NT2/D1 (cell line): Measurements from ENCODE around the gene PCDHA1.
"Not testable (repeated sequence)": the region's sequence is repeated elsewhere in the genome, so short reads cannot be mapped to it uniquely, and the experiment has no call there.

ENCODE experiments used
- DNase-seq: peaks from one replicate; pipeline ENCODE4 v3.0.0-alpha.2; 2011; ENCODE audit warnings: low read depth, low spot score
- H3K27me3 ChIP-seq: 2 replicates; pipeline ENCODE4 v1.6.0; 2011; ENCODE audit warnings: mild to moderate bottlenecking; ENCODE audit not compliant: insufficient read length, insufficient read depth
- H3K36me3 ChIP-seq: 2 replicates; pipeline ENCODE4 v1.6.1; 2011; ENCODE audit warnings: mild to moderate bottlenecking, low read length, mixed read lengths; ENCODE audit not compliant: insufficient read depth, insufficient read length
- H3K4me1 ChIP-seq: 2 replicates; pipeline ENCODE4 v1.5.1; 2011; ENCODE audit not compliant: insufficient read depth, insufficient read length
- H3K4me3 ChIP-seq: 2 replicates; pipeline ENCODE4 v1.5.1; 2011; ENCODE audit warnings: low read depth; ENCODE audit not compliant: insufficient read length
- H3K9ac ChIP-seq: 2 replicates; pipeline ENCODE4 v1.6.0; 2011; ENCODE audit warnings: low read depth; ENCODE audit not compliant: insufficient read length
- H3K9me3 ChIP-seq: 2 replicates; pipeline ENCODE4 v1.5.1; 2011; ENCODE audit warnings: mild to moderate bottlenecking, low read length; ENCODE audit not compliant: insufficient read depth
- SUZ12 ChIP-seq: IDR thresholded peaks from 2 replicates; pipeline ENCODE4 v1.6.1; 2011; ENCODE audit not compliant: insufficient read length, insufficient read depth; ENCODE audit errors: extremely low read depth
- YY1 ChIP-seq: IDR thresholded peaks from 2 replicates; pipeline ENCODE4 v1.6.1; 2011; ENCODE audit not compliant: insufficient read length, insufficient read depth
- ZNF274 ChIP-seq: IDR thresholded peaks from 2 replicates; pipeline ENCODE4 v1.6.1; 2011; ENCODE audit warnings: mild to moderate bottlenecking, low read depth, low read length

PCDHA1 gene

GRCh38 chr5:140840978-140841962 is 55.3 kb downstream of the PCDHA1 start, which contains the start of gene PCDHA8:
Gene PCDHA8 (plus strand): TSS chr5:140841187. CDS start chr5:140841322, 135 bp downstream.
- Histone ChIP-seq H3K9me3 (no peaks in the 10 kb centered on the region), H3K4me1 (no peaks in the 10 kb centered on the region), H3K9ac (no peak within 1 kb of the TSS), H3K27me3 (no peaks in the 10 kb centered on the region), H3K36me3 (no peaks in the 10 kb centered on the region), H3K4me3 (peak within 1 kb of the TSS; percentile 29)
- DNase-seq, result no peak
- TF ChIP-seq YY1 (no peak), ZNF274 (no peak), SUZ12 (no peak)

- no peak overlapping the region for H3K4me3 ChIP-seq
- no peak overlapping the region for H3K9ac ChIP-seq
Measured at GRCh38 chr5:140842798-140843733, 57.1 kb downstream of the PCDHA1 start.

GRCh38 chr5:140848139-140849102 is 62.5 kb downstream of the PCDHA1 start, which contains the start of gene PCDHA9:
Gene PCDHA9 (plus strand): TSS chr5:140848382. CDS start chr5:140848496, 114 bp downstream.
- not testable (repeated sequence) for H3K27me3 ChIP-seq, H3K4me3 ChIP-seq, H3K9me3 ChIP-seq, H3K9ac ChIP-seq, H3K36me3 ChIP-seq, DNase-seq, H3K4me1 ChIP-seq

More at GRCh38 chr5:140842798-140843733, 57.1 kb downstream of the PCDHA1 start:
- Histone ChIP-seq H3K4me1 (no peaks in the 10 kb centered on the region), H3K36me3 (no peaks in the 10 kb centered on the region), H3K27me3 (no peaks in the 10 kb centered on the region), H3K9me3 (no peaks in the 10 kb centered on the region)
- no peak for DNase-seq
- TF ChIP-seq ZNF274 (no peak), SUZ12 (no peak), YY1 (no peak)

GRCh38 chr5:140849831-140850634 is 64.1 kb downstream of the PCDHA1 start:
- not testable (repeated sequence) for H3K9me3 ChIP-seq, H3K4me3 ChIP-seq, DNase-seq

GRCh38 chr5:140855772-140856674 is 70.1 kb downstream of the PCDHA1 start, which contains the start of gene PCDHA10:
Gene PCDHA10 (plus strand): TSS chr5:140855897. CDS start chr5:140856049, 152 bp downstream.
- DNase-seq, result no peak
- no peaks in the 10 kb centered on the region for H3K27me3 ChIP-seq
- H3K36me3 ChIP-seq, result no peaks in the 10 kb centered on the region
- no peaks in the 10 kb centered on the region for H3K9me3 ChIP-seq
- H3K4me3 ChIP-seq, result no peak within 1 kb of the TSS
- TF ChIP-seq YY1 (no peak), SUZ12 (no peak), ZNF274 (no peak)
- H3K4me1 ChIP-seq, result no peaks in the 10 kb centered on the region
- no peak within 1 kb of the TSS for H3K9ac ChIP-seq

More at GRCh38 chr5:140849831-140850634, 64.1 kb downstream of the PCDHA1 start:
- H3K36me3 ChIP-seq, H3K9ac ChIP-seq, H3K4me1 ChIP-seq, H3K27me3 ChIP-seq: not testable (repeated sequence)
